Lower leg skin (tissue), 3 donors: ENCODE results near the gene KRT1.

Source experiments
- POLR2A ChIP-seq, 2 donors: fragments of 450-650 bp; IDR thresholded peaks; one replicate each; pipeline ENCODE4 v1.6.1; 2016 to 2017; ENCODE audit warnings: antibody characterized with exemption in 2 of 2, mild to moderate bottlenecking in 1 of 2, moderate library complexity in 1 of 2
- TF ChIP-seq, protein P1 (sequence below), 3 donors: fragments of 450-650 bp; IDR thresholded peaks; one replicate each; pipeline ENCODE4 v1.5.1; 2016; ENCODE audit warnings: antibody characterized with exemption in 3 of 3, mild to moderate bottlenecking in 3 of 3, moderate library complexity in 2 of 3

DNA sequence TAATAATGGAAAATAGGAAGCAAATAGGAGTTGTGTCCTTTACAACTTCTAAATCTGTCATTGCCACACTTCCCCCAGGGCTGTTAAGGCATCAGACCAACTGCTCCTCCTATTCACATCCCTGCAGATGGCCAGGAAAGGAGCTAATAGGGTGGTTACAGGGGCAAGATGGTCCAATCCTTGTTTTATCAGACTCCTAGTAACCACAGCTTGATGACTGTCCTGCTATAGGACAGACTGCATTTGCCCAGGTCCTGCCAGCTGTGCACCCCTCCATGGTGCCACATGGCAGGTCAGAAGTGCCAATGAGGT, 17.3 kb downstream of the KRT1 start:
- no peak for TF ChIP-seq POLR2A (IDR thresholded peaks at IDR 0.05)
- TF ChIP-seq, protein P1, sequence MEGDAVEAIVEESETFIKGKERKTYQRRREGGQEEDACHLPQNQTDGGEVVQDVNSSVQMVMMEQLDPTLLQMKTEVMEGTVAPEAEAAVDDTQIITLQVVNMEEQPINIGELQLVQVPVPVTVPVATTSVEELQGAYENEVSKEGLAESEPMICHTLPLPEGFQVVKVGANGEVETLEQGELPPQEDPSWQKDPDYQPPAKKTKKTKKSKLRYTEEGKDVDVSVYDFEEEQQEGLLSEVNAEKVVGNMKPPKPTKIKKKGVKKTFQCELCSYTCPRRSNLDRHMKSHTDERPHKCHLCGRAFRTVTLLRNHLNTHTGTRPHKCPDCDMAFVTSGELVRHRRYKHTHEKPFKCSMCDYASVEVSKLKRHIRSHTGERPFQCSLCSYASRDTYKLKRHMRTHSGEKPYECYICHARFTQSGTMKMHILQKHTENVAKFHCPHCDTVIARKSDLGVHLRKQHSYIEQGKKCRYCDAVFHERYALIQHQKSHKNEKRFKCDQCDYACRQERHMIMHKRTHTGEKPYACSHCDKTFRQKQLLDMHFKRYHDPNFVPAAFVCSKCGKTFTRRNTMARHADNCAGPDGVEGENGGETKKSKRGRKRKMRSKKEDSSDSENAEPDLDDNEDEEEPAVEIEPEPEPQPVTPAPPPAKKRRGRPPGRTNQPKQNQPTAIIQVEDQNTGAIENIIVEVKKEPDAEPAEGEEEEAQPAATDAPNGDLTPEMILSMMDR (IDR thresholded peaks at IDR 0.05): no peak
